GM18873 (cell line): Measurements from ENCODE around the gene TACC3.
"Not testable (repeated sequence)": the region's sequence is repeated elsewhere in the genome, so short reads cannot be mapped to it uniquely, and the experiment has no call there.

Experiments
- ATAC-seq: cut with Tn5 transposase; IDR thresholded peaks from one replicate; pipeline ENCODE4 v1.9.1; 2021; ENCODE audit warnings: mild to moderate bottlenecking, moderate library complexity, moderate number of reproducible peaks; ENCODE audit not compliant: unreplicated experiment, low FRiP score

The TACC3 gene

DNA sequence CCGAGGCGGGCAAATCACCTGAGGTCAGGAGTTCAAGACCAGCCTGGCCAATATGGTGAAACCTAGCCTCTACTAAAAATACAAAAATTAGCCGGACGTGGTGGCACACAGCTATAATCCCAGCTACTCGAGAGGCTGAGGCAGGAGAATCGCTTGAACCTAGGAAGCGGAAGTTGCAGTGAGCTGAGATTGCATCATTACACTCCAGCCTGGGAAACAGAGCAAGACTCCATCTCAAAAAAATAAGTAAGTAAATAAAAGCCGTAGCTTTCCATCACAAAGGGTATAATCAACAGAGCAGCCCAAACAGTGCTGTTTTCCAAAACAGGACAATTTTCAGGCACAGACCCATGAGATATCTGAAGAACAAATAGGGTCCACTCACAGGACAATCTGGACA, 19.6 kb upstream of the TACC3 start:
- ATAC-seq: not testable (repeated sequence)

GRCh38 chr4:1703867-1704266, 17.5 kb upstream of the TACC3 start:
- no peak for ATAC-seq

- no peak for ATAC-seq
Observed at GRCh38 chr4:1705732-1706131, 15.6 kb upstream of the TACC3 start.

DNA sequence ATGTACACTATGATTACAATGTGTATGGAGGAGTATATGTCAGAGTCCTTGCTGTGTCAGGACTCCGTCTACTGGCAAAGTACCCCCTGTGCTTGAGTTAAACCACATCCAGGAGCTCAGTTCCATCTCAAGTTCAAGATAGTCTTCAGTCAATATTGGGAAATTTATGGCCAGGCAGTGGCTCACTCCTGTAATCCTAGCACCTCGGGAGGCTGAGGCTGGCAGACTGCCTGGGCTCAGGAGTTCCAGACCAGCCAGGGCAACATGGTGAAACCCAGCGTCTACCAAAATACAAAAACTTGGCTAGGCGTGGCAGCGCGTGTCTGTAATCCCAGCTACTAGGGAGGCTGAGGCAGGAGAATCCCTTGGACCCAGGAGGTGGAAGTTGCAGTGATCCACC, 15.0 kb upstream of the TACC3 start:
- ATAC-seq: no peak

DNA sequence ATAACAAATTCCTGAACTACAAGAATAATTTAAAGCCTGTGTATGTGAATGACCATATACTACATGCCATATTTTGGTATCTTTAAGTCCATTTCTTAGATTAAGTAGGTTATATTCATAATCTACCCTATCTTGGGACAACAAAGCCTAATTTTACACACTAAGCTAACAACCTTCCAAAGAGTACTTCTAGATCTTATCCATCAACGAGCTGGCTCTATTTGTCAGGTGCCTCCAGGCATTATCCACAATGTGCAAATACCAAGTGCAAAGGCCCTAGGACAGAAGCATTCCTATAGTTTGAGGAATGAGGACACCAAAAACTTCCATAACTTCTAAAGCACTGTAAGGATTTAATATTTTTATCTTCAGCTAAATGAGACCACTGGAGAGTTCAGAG, 12.7 kb upstream of the TACC3 start:
- ATAC-seq: no peak

- ATAC-seq: no peak
Observed at GRCh38 chr4:1711055-1711570, 10.2 kb upstream of the TACC3 start.

GRCh38 chr4:1711571-1712215, 9.6 kb upstream of the TACC3 start:
- peak; percentile 6 for ATAC-seq

- peak; percentile 61 for ATAC-seq
Observed at GRCh38 chr4:1712216-1713002, 8.9 kb upstream of the TACC3 start, which contains the start of gene SLBP. Gene SLBP, minus strand, starts transcription at chr4:1712319. Its CDS starts 131 bp downstream, at chr4:1712188.

GRCh38 chr4:1713003-1713851, 8.1 kb upstream of the TACC3 start:
- peak; percentile 3 for ATAC-seq

DNA sequence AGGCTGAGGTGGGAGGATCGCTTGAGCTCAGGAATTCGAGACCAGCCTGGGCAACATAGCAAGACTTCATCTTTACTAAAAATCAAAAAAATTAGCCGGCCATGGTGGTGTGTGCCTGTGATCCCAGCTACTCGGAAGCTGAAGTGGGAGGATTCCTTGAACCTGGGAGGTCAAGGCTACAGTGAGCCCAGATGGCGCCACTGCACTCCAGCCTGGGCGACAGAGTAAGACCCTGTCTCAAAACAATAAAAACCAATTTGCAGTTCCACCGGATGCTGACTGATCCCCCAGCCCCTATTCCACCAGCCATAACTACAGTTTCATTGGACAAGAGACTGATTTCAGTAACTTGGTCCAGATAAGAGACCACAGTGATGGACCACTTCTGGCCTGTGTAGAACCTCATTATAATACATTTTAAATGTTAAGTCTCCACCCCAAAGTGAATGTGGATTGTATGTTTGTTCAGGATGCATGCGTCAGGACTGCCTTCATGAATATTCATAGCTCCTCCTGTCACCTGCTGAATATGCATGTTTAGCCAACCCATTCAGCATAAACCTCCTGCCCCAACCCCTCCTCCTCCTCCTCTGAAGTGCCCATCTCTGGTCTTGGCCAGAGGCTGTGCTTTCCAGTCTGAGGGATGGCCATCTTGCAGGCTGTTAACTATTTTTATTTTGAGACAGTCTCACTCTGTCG, 6.9 kb upstream of the TACC3 start:
- no peak for ATAC-seq

GRCh38 chr4:1715002-1715758, 6.1 kb upstream of the TACC3 start:
- no peak for ATAC-seq

DNA sequence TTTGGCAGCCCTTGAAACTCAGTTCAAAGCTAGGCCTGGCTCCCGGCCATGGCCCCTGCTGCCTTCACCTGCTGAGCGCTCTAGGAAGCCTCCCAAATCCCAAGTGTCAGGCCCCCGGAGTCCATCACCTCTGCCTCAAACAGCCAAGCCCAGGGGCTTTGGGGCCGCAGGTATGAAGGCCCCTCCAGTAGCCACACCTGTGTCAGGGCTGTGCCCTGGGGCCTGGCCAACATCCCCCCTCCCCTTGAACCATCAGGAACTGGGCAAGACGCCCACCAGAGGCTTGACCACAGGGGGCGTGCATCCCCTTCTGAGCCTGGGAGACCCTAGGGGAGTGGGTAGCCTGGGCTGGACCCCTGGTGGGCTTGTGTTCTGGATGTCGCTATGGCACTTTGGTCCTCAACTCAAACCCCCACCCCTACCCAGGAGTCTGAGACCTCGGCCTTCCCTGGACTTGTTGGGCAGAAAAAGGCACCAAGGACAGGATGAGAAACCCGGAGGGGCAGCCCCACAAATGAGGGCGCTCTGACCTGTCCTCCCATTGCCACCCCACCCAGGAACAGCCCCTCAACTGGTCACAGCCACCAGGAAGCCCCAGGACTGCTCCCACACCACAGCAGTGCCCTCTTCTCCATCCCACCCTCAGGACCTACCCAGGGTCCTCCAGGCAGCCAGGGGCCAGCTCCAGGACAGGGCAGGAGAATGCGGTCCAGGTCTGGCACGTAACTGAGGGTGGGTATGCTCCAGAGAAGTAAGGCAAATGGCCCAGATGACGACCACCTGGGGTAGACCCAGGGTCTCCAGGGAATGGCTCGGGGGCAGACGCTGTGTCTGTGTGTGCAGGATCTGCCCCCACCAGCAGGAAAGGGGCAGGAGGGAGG, 5.0 kb upstream of the TACC3 start:
- ATAC-seq: no peak

- no peak for ATAC-seq
Observed at GRCh38 chr4:1717129-1718094, 3.9 kb upstream of the TACC3 start.

DNA sequence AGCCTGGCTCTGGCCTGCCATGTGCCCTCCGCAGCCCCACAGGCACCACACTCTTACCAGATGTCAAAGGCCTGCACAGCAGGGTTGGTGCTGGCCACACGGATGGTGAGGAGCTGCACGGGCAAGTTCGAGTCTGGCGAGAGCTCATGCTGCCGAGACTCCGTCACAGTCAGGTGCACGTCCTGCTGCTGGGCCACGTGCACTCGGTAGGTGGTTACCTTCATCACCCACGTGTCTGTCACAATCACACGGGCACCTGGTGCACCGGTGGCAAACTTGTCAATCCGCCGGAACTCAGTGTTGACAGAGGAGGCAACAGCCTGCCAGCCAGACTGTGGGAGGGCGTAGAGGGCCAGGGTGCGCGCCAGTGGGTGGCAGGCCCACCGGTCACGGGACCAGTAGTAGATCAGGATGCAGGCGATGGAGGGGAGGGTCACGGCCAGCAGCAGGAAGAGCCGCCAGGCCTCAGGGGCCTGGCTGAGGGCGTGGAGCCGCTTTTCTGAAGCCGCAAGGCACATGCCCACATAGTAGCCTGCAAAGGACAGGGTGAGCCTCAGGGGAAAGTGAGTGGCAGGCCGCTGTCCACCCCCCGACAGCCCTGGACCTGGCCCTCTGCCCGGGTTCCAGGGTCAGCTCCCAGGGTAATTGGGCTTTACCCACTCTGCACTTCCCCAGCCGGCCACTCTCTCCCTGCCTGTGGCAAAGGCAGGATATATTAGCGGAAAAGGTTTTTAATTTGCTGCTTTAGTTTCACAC, 3.0 kb upstream of the TACC3 start:
- no peak for ATAC-seq

DNA sequence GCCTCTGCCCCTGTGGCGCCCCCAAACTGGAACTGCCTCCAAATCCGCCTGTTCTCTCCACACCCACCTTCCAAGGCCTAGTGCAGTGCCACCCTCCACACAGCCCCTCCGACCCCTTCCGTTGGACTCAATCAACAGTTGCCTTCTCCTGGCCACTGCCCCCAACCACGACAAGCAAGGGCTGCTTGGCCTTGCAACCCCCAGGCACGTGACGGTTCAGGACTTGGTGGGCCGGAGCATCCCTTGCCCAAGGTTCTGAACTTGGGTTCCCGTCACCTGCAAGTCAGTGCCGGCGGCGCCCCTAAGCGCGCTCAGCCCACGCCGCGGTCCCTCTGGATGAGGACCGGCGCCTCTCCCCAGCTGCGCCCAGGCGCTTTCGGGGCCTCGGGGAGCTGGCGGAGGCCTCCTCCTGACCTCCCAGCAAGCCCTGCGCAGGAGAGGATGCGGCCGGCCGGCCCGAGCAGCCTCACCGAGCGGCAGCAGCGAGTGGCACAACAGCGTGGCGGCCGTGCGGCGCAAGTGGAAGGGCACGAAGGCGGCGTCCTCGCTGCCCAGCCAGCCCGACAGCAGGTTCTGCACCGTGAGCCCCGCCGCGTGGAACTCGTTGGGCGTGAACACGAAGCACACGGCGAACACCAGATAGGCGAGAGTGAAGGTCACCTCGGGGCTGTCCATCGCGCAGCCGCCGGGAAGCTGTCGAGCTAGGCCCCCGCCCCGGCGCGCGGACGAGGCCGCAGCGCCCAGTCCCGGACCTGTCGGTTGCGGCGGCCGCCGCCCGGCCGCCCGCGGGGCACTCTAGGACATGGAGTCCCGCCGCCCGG, 948 bp upstream of the TACC3 start:
- ATAC-seq: no peak
